H7 (cell line): ENCODE measurements around the gene RTF2. TPM values are rescaled to one million over a fixed set of nuclear protein-coding genes. Genes with fewer than 3 reads are reported as not detected.

Experiments
- total RNA-seq: library from RNA; depleted of rRNA; stranded (reverse); fragments of >200 nt; shearing (Covaris generic); gene quantifications from 2 replicates; pipeline ENCODE4 v1.2.3, GENCODE V29; 2014; rRNA removed

The RTF2 gene
- total RNA-seq, 1 experiment from 2014 or later = 59.7 TPM

Other genes with a start within 250 kb of the RTF2 start
- not detected in 2 replicates for gene MC3R, start 219.9 kb upstream of the RTF2 start, total RNA-seq
- 19.1 and 23.9 TPM in 2 replicates for gene FAM210B, start 109.7 kb upstream of the RTF2 start, total RNA-seq
- gene AURKA, start 76.4 kb upstream of the RTF2 start, total RNA-seq = 158 and 160 TPM in 2 replicates
- 71.1 and 100 TPM in 2 replicates for gene CSTF1, start 76.0 kb upstream of the RTF2 start, total RNA-seq
- not detected in 2 replicates for gene CASS4, start 56.4 kb upstream of the RTF2 start, total RNA-seq
- gene FAM209A, start 56.1 kb downstream of the RTF2 start, total RNA-seq = 0.45 TPM in 1 of 2 replicates, not detected in the other
- gene FAM209B, start 64.6 kb downstream of the RTF2 start, total RNA-seq = 0.33 and 0.59 TPM in 2 replicates
- 23.6 and 38.4 TPM in 2 replicates for gene TFAP2C, start 160.7 kb downstream of the RTF2 start, total RNA-seq